Measurements from ENCODE around the gene STT3B. TPM values are rescaled to one million over a fixed set of nuclear protein-coding genes. Genes with fewer than 3 reads are reported as not detected.

Gene STT3B
- total RNA-seq, 1 experiment from 2014 or later = 155 TPM

- Histone ChIP-seq H3K4me1 (replicated peaks; ENCODE audit: insufficient read depth) (no peaks in the 10 kb centered on the region), H3K27me3 (ENCODE audit: insufficient read depth, low read depth) (no peaks in the 10 kb centered on the region), H3K4me2 (no peak overlapping the region), H4K20me1 (ENCODE audit: insufficient read depth) (no peaks in the 10 kb centered on the region), H3K9me3 (ENCODE audit: insufficient read depth, low read depth) (no peaks in the 10 kb centered on the region; the same call in 1 of the 2 replicates), H2AFZ (no peak overlapping the region), H3K4me3 (no peak overlapping the region), H3K36me3 (ENCODE audit: low read depth) (no peaks in the 10 kb centered on the region; the same call in 1 of the 2 replicates), H3F3A (ENCODE audit: insufficient read depth, low read depth) (no peaks in the 10 kb centered on the region), H3K79me2 (ENCODE audit: low read depth) (peaks cover 25% of the 10 kb centered on the region), H3K27ac (no peak overlapping the region), H3K9me2 (ENCODE audit: insufficient read depth) (no peaks in the 10 kb centered on the region)
- ChIA-PET POLR2A (ENCODE audit: unreplicated experiment) (no interaction called here), CTCF (no interaction called here)
- intact Hi-C loops (cut with micrococcal nuclease; ENCODE audit: unreplicated experiment) = no loop called here
- BruUV-seq (replicated peaks) = no TSS peak
- TF ChIP-seq CTCF (conservative IDR thresholded peaks at IDR 0.05) (no peak), EZH2 (IDR thresholded peaks at IDR 0.05; ENCODE audit: low read depth) (no peak)
- DNase-seq = no peak
Observed at GRCh38 chr3:31590650-31591049, 57.9 kb downstream of the STT3B start.

- H3K4me2 ChIP-seq = no peak overlapping the region
- intact Hi-C loops (cut with micrococcal nuclease; ENCODE audit: unreplicated experiment) = no loop called here
Observed at GRCh38 chr3:31592764-31593163, 60.0 kb downstream of the STT3B start.

GRCh38 chr3:31596176-31596575 is 63.5 kb downstream of the STT3B start:
- no peaks in the 10 kb centered on the region for H3K36me3 ChIP-seq (ENCODE audit: low read depth)
- no peaks in the 10 kb centered on the region for H3K27me3 ChIP-seq (ENCODE audit: insufficient read depth, low read depth)
- no peaks in the 10 kb centered on the region for H3K4me1 ChIP-seq (replicated peaks; ENCODE audit: insufficient read depth)
- POLR2A ChIA-PET (ENCODE audit: unreplicated experiment) = no interaction called here
- no peaks in the 10 kb centered on the region for H3K9me3 ChIP-seq (ENCODE audit: insufficient read depth, low read depth)
- no peaks in the 10 kb centered on the region for H3F3A ChIP-seq (ENCODE audit: insufficient read depth, low read depth)
- peaks cover 9% of the 10 kb centered on the region; the same call in 1 of the 2 replicates for H3K79me2 ChIP-seq (ENCODE audit: low read depth)
- H3K27ac ChIP-seq = no peak overlapping the region
- no peaks in the 10 kb centered on the region for H4K20me1 ChIP-seq (ENCODE audit: insufficient read depth)
- DNase-seq = no peak
- H2AFZ ChIP-seq = no peak overlapping the region
- TF ChIP-seq EZH2 (IDR thresholded peaks at IDR 0.05; ENCODE audit: low read depth) = no peak
- no peak for TF ChIP-seq CTCF (conservative IDR thresholded peaks at IDR 0.05)
- CTCF ChIA-PET = no interaction called here
- intact Hi-C loops (cut with micrococcal nuclease; ENCODE audit: unreplicated experiment) = no loop called here
- no peak overlapping the region for H3K4me3 ChIP-seq
- no TSS peak for BruUV-seq (replicated peaks)
- no peak overlapping the region for H3K4me2 ChIP-seq
- no peaks in the 10 kb centered on the region for H3K9me2 ChIP-seq (ENCODE audit: insufficient read depth)

More at GRCh38 chr3:31592764-31593163, 60.0 kb downstream of the STT3B start:
- Histone ChIP-seq H3K27me3 (ENCODE audit: insufficient read depth, low read depth) (no peaks in the 10 kb centered on the region), H3F3A (ENCODE audit: insufficient read depth, low read depth) (no peaks in the 10 kb centered on the region), H3K36me3 (ENCODE audit: low read depth) (no peaks in the 10 kb centered on the region; the same call in 1 of the 2 replicates), H4K20me1 (ENCODE audit: insufficient read depth) (no peaks in the 10 kb centered on the region), H3K79me2 (ENCODE audit: low read depth) (peaks cover 21% of the 10 kb centered on the region), H3K9me3 (ENCODE audit: insufficient read depth, low read depth) (no peaks in the 10 kb centered on the region; the same call in 1 of the 2 replicates), H3K27ac (no peak overlapping the region), H3K4me3 (no peak overlapping the region), H2AFZ (no peak overlapping the region), H3K9me2 (ENCODE audit: insufficient read depth) (no peaks in the 10 kb centered on the region), H3K4me1 (replicated peaks; ENCODE audit: insufficient read depth) (no peaks in the 10 kb centered on the region)
- ChIA-PET POLR2A (ENCODE audit: unreplicated experiment) (interaction anchor here (0.6 kb wide), 1 partner anchor 12 kb away, joined by 13 read pairs; no protein-coding TSS in a partner anchor), CTCF (no interaction called here)
- BruUV-seq (replicated peaks) = no TSS peak
- no peak for DNase-seq
- TF ChIP-seq CTCF (conservative IDR thresholded peaks at IDR 0.05) (no peak), EZH2 (IDR thresholded peaks at IDR 0.05; ENCODE audit: low read depth) (no peak)
